Bone marrow (tissue), 2 donors: ENCODE results near the gene ZC3H6.

Source experiments
- DNase-seq, 2 donors: peaks; one replicate each; lab custom pipeline; 2025; lab: John Stamatoyannopoulos, UW

The ZC3H6 gene, protein sequence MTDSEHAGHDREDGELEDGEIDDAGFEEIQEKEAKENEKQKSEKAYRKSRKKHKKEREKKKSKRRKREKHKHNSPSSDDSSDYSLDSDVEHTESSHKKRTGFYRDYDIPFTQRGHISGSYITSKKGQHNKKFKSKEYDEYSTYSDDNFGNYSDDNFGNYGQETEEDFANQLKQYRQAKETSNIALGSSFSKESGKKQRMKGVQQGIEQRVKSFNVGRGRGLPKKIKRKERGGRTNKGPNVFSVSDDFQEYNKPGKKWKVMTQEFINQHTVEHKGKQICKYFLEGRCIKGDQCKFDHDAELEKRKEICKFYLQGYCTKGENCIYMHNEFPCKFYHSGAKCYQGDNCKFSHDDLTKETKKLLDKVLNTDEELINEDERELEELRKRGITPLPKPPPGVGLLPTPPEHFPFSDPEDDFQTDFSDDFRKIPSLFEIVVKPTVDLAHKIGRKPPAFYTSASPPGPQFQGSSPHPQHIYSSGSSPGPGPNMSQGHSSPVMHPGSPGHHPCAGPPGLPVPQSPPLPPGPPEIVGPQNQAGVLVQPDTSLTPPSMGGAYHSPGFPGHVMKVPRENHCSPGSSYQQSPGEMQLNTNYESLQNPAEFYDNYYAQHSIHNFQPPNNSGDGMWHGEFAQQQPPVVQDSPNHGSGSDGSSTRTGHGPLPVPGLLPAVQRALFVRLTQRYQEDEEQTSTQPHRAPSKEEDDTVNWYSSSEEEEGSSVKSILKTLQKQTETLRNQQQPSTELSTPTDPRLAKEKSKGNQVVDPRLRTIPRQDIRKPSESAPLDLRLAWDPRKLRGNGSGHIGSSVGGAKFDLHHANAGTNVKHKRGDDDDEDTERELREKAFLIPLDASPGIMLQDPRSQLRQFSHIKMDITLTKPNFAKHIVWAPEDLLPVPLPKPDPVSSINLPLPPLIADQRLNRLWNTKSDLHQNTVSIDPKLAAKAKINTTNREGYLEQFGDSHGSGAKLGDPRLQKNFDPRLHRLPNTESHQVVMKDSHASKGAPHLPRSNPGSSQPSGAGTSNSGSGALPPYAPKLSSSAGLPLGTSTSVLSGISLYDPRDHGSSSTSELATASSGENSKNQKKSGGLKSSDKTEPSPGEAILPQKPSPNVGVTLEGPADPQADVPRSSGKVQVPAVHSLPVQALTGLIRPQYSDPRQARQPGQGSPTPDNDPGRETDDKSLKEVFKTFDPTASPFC

DNA sequence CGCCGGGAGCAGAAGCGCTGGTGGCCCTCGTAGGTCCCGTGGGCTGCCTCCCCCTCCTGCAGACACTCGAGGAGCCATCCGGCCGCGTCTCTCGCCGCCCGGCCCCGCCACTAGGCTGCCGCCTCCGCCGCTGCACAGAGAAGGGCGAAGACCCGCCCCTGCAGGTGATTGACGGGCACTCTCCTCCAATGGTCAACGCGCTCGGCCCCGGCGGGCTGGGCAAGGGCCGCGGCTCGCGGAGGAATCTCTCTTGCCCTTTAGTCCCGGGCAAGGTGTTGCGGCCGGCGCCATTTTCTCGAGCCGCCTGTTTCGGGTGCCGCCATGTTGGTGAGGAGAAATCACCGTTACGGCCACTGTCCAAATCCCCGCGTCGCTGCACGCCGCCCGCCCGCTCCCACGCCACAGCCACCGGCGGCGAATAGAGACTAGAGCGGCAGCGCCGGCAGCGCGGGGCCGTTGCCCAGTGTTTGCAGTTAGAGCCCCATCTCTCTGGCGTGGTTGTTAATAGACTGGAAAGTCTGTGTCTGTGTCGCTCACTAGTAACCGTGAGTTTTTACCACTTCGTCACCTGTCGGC, at the start of gene ZC3H6:
Gene ZC3H6 (plus strand): TSS at position 287 of the 576 bp plus-strand sequence. CDS start 398 bp downstream, outside the sequence.
- peak; percentile 96 for DNase-seq

DNA sequence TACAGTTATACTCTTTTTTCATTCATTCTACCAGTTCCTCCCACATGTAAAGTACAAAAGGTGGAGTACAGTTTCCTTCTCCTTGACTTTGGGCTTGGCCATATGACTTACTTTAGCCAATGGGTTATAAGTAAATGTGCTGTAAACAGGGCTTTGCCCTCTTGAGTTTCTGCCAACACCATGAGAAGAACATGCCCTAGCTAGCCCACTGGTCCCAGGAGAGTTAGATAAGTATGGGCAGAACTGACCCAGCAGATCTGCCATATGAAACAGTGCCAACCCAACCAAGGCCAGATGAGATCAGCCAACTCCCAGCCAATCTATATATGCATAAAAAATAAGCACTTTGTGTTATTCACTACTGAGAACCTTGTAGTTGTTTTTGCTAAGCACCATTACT, 46.0 kb upstream of the ZC3H6 start:
- no peak for DNase-seq

- no peak for DNase-seq
These were observed 45.0 kb upstream of the ZC3H6 start for GRCh38 chr2:112230371-112230770.

GRCh38 chr2:112239862-112240261, 35.5 kb upstream of the ZC3H6 start:
- DNase-seq: no peak

GRCh38 chr2:112242384-112242783, 33.0 kb upstream of the ZC3H6 start:
- DNase-seq: no peak

DNA sequence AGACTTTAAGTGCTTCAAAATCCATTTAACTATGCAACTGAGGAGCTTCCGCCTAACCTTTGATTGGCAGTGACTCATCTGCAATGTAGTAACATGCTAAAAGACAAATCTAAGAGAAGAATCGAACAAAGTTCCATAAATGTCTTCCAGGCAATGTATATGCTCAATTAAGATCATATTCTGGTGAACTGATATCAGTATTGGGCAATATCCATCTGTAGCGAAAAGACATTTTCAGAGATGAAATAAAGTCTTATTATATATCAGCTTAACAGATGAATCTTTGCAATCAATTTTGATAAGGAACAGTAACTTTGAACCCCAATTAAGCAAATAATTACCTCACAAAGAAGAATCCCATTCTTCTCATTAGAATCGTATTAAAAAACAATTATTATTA, 32.2 kb upstream of the ZC3H6 start:
- no peak for DNase-seq

DNA sequence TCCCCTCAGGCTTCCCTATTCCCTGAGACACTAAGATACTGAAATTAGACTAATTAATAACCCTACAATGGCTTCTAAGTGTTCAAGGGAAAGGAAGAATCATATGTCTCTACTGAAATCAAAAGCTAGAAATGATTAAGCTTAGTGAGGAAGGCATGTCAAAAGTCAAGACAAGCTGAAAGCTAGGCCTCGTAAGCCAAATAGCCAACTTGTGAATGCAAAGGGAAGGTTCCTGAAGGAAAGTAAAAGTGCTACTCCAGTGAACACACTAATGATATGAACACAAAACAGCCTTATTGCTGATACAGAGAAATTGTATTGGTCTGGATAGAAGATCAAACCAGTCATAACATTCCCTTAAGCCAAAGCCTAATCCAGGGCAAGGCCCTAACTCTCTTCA, 30.5 kb upstream of the ZC3H6 start:
- no peak for DNase-seq

DNA sequence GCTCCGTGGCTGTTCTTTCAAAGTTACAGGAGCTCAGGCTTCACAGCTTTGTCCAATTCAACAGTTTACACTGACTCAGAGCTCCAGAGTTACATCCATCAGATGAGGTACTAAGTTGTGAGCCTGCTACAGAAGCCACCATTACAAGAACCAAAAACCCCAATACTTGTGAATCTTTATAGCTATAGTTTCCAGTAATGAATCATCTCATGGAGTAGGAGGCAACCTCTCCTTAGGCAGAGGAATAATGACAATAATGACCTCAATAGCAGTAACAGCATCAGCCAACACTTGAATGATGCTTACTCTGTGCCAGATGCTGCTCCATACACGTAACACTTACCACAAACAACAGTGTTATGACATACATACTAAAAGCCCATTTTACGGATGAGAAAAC, 24.1 kb upstream of the ZC3H6 start:
- no peak for DNase-seq

DNA sequence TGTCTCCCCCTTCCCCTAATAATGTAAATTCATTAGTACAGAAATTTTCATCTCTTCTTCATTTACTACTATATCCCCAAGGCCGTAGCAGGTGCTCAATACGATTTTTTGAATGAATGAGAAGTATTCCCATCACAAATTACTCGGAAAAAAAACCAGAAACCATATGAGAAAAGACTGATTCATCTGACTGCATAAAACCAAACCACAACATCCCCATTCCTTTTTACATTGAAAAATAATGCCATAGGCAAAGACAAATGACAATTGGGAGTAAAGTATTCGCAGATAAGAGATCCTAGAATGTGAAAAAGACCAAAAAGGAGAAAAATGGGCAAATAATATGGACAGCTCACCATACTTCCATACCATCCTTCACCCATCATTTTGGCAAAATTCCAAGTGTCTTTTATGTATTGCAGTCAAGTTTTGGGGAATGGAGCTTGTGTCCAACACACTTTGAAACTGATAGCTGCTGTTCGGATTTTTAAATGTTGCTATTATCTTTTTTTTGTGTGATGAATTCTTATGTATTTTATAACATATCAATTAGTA, 22.1 kb upstream of the ZC3H6 start:
- no peak for DNase-seq

- peak; percentile 67 to 85 for DNase-seq
These were observed 20.7 kb upstream of the ZC3H6 start, which contains the start of gene ZC3H8 for GRCh38 chr2:112254466-112255240. TSS of gene ZC3H8 (minus strand) at chr2:112255042. CDS start at chr2:112254981, 61 bp downstream.

GRCh38 chr2:112255875-112256274, 19.5 kb upstream of the ZC3H6 start:
- no peak for DNase-seq

- no peak for DNase-seq
These were observed 18.7 kb upstream of the ZC3H6 start for GRCh38 chr2:112256654-112257053.

DNA sequence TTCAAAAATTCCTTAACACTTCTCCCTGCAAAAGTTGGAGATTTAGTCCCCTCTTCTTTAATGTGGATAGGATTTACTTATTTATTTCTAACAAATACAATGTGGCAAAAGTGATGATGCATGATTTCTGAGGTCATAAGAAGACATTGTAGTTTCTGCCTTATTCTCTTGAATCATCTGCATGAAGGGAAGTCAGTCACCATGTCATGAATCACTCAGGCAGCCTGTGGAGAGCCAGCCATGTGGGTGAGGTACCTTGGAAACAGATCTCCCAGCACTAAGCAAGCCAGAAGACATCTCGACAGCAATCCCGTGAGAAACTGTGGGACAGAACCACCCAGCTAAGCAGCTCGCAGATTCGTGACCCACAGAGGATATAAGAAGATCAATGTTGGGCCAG, 17.8 kb upstream of the ZC3H6 start:
- DNase-seq: no peak

DNA sequence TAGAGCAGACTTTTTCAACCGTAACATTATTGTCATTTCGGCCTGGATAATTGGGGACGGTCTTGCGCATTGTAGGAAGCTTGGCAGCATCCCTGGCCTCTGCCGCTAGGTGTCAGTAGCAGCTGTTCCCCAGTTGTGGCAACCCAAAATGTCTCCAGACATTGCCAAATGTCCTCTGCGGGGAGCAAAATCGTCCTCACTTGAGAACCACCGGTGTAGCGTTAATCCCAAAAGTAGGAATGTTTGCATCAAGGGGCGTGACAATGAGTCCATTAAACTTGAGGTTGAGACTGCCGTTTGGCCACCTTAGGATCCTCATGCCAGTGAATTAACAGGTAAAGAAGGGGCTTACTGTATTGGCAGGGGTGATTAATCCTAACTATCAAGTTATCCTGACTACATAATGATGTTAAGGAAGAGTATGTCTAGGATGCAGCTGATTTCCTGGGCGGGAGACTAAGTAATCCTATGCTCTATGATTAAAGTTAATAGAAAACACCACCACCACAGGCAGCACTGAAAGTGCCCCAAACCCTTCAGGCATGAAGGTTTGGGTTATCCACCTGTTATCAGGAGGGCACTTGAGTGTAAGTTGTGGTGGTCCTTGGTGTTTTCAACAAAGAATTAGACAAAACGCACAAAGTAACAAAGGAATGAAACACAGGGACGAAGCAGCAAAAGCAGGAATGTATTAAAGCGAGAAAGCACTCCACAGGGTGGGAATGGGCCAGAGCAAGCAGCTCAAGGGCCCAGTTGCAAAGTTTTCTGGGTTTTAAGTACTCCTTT, 15.7 kb upstream of the ZC3H6 start:
- DNase-seq: peak; percentile 15 to 68

DNA sequence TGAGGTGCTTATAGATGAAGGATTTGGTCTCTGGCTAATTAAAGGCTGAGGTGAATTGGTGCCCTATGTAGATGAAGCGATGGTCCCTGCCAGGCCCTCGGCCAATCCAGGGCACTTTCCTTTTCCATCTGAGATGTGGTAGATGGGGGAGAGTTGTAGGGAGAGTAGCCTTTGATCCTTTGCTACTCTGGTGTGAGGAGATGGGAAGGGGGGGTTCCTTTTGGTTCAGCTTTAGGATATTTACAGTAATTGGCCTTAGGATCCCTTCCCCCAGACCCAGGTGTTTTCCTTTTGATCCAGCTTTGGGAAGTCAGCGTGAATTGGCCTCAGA, 15.1 kb upstream of the ZC3H6 start:
- no peak for DNase-seq

- DNase-seq: no peak
These were observed 12.5 kb upstream of the ZC3H6 start for GRCh38 chr2:112262876-112263275.

GRCh38 chr2:112268547-112268946, 6.8 kb upstream of the ZC3H6 start:
- DNase-seq: no peak

DNA sequence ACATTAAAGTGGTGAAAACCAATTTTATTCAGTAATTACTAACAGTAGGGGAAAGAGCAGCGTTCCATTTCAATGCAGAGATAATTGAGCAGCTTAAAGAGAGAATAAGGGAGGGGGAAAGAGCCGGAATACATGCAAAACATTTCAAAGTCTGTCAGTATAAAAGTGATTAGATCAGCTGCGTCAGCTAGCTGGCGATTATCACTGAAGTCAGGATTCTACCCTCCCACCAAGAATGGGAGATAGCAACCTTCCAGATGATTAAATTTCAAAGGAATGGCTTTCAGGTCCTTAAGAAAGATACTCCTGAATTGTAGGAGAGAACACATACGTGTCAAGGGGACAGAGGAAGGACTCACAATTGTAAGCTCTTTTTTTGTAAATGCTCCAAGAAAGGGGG, 2.7 kb upstream of the ZC3H6 start:
- DNase-seq: no peak

- DNase-seq: no peak
These were observed 2.0 kb upstream of the ZC3H6 start for GRCh38 chr2:112273349-112273748.
